H9 (cell line): ENCODE results near the gene OR4N5. TPM values are rescaled to one million over a fixed set of nuclear protein-coding genes. Genes with fewer than 3 reads are reported as not detected.

Experiments
- DNase-seq: peaks from one replicate; pipeline ENCODE4 v3.0.0-alpha.2; 2017
- H2AFZ ChIP-seq: one replicate; pipeline ENCODE4 v1.6.1; 2013; ENCODE audit warnings: mild to moderate bottlenecking, low read length, control low read depth, moderate library complexity
- H2AK5ac ChIP-seq: 2 replicates; pipeline ENCODE4 v1.6.1; 2013; ENCODE audit warnings: low read length, control low read depth, mixed read lengths; ENCODE audit not compliant: insufficient read length
- H2BK120ac ChIP-seq: one replicate; pipeline ENCODE4 v1.6.1; 2013; ENCODE audit warnings: low read depth, mild to moderate bottlenecking, low read length, control low read depth, inconsistent platforms; ENCODE audit not compliant: poor library complexity, severe bottlenecking
- H2BK12ac ChIP-seq: 2 replicates; pipeline ENCODE4 v1.6.1; 2013; ENCODE audit warnings: low read length, control low read depth, mixed read lengths, low read depth; ENCODE audit not compliant: insufficient read length
- H2BK15ac ChIP-seq: 2 replicates; pipeline ENCODE4 v1.6.1; 2013; ENCODE audit warnings: low read depth, low read length, control low read depth
- H2BK20ac ChIP-seq: one replicate; pipeline ENCODE4 v1.6.1; 2013; ENCODE audit warnings: low read depth, mild to moderate bottlenecking, low read length, control low read depth, inconsistent platforms; ENCODE audit not compliant: poor library complexity, severe bottlenecking
- H2BK5ac ChIP-seq: 2 replicates; pipeline ENCODE4 v1.6.1; 2013; ENCODE audit warnings: low read length, control low read depth, mixed read lengths; ENCODE audit not compliant: insufficient read length
- H3K14ac ChIP-seq: 2 replicates; pipeline ENCODE4 v1.6.1; 2013; ENCODE audit warnings: low read length, control low read depth; ENCODE audit not compliant: insufficient read depth
- H3K18ac ChIP-seq: 2 replicates; pipeline ENCODE4 v1.6.1; 2013; ENCODE audit warnings: low read depth, mild to moderate bottlenecking, mixed read lengths, low read length, control low read depth; ENCODE audit not compliant: insufficient read length
- H3K23ac ChIP-seq: 2 replicates; pipeline ENCODE4 v1.6.1; 2013; ENCODE audit warnings: low read length, control low read depth, mixed read lengths, low read depth; ENCODE audit not compliant: insufficient read length
- H3K23me2 ChIP-seq: 2 replicates; pipeline ENCODE4 v1.6.1; 2013; ENCODE audit warnings: low read depth, mild to moderate bottlenecking, mixed read lengths, low read length, control low read depth; ENCODE audit not compliant: insufficient read length, poor library complexity, severe bottlenecking
- H3K27ac ChIP-seq: 2 replicates; pipeline ENCODE4 v1.5.1; 2013; ENCODE audit warnings: low read length, control low read depth, mixed read lengths, low read depth; ENCODE audit not compliant: insufficient read length
- H3K27me3 ChIP-seq: 2 replicates; pipeline ENCODE4 v1.6.1; 2013; ENCODE audit warnings: low read length, control low read depth, inconsistent platforms; ENCODE audit not compliant: insufficient read depth
- H3K4ac ChIP-seq: 2 replicates; pipeline ENCODE4 v1.6.1; 2013; ENCODE audit warnings: low read depth, mild to moderate bottlenecking, control low read depth, inconsistent platforms, low read length, moderate library complexity
- H3K4me1 ChIP-seq: 2 replicates; pipeline ENCODE4 v1.6.1; 2013; ENCODE audit warnings: low read length, control low read depth, inconsistent platforms; ENCODE audit not compliant: insufficient read depth
- H3K4me2 ChIP-seq: 2 replicates; pipeline ENCODE4 v1.6.1; 2013; ENCODE audit warnings: low read length, control low read depth, mixed read lengths; ENCODE audit not compliant: insufficient read length, insufficient read depth
- H3K56ac ChIP-seq: 2 replicates; pipeline ENCODE4 v1.6.1; 2013; ENCODE audit warnings: low read depth, mild to moderate bottlenecking, mixed read lengths, low read length, control low read depth; ENCODE audit not compliant: insufficient read length
- H3K79me1 ChIP-seq: 2 replicates; pipeline ENCODE4 v1.6.1; 2013; ENCODE audit warnings: low read depth, mild to moderate bottlenecking, moderate library complexity, low read length, control low read depth, inconsistent platforms; ENCODE audit not compliant: insufficient read depth, poor library complexity, severe bottlenecking
- H3K79me2 ChIP-seq: 2 replicates; pipeline ENCODE4 v1.6.1; 2013; ENCODE audit warnings: low read length, control low read depth, inconsistent platforms; ENCODE audit not compliant: insufficient read depth
- H3K9ac ChIP-seq: 2 replicates; pipeline ENCODE4 v1.6.1; 2013; ENCODE audit warnings: low read length, control low read depth, mixed read lengths; ENCODE audit not compliant: insufficient read length; ENCODE audit errors: extremely low read depth
- H3K9me3 ChIP-seq: one replicate; pipeline ENCODE4 v1.6.1; 2013; ENCODE audit warnings: low read depth, low read length, inconsistent platforms; ENCODE audit not compliant: control insufficient read depth
- H3T11ph ChIP-seq: one replicate; pipeline ENCODE4 v1.6.1; 2013; ENCODE audit warnings: mild to moderate bottlenecking, low read length, control low read depth, inconsistent platforms
- H4K20me1 ChIP-seq: one replicate; pipeline ENCODE4 v1.6.1; 2013; ENCODE audit not compliant: control insufficient read depth, insufficient read length, insufficient read depth
- H4K5ac ChIP-seq: 2 replicates; pipeline ENCODE4 v1.6.1; 2013; ENCODE audit warnings: low read depth, mild to moderate bottlenecking, mixed read lengths, low read length, control low read depth; ENCODE audit not compliant: insufficient read length
- H4K8ac ChIP-seq: replicated peaks from 2 replicates; pipeline ENCODE4 v1.6.1; 2013; ENCODE audit warnings: low read length, control low read depth, mixed read lengths, low read depth; ENCODE audit not compliant: insufficient read length
- H4K91ac ChIP-seq: 2 replicates; pipeline ENCODE4 v1.6.1; 2013; ENCODE audit warnings: low read depth, mild to moderate bottlenecking, moderate library complexity, mixed read lengths, low read length, control low read depth; ENCODE audit not compliant: insufficient read length
- H3K27ac Mint-ChIP-seq, 3 experiments: 2 replicates in 2 of 3; 3 replicates in 1 of 3; pipeline ENCODE4 v1.8.0; 2020 to 2021; ENCODE audit warnings: mixed read lengths in 3 of 3, mild to moderate bottlenecking in 1 of 3, moderate library complexity in 1 of 3
- H3K27me3 Mint-ChIP-seq: 2 replicates; pipeline ENCODE4 v1.8.0; 2021; ENCODE audit warnings: low read depth, mild to moderate bottlenecking, moderate library complexity, mixed read lengths
- H3K36me3 Mint-ChIP-seq, 3 experiments: 2 replicates in 2 of 3; 3 replicates in 1 of 3; pipeline ENCODE4 v1.8.0; 2020 to 2021; ENCODE audit warnings: low read depth in 3 of 3, mixed read lengths in 3 of 3; ENCODE audit not compliant: insufficient read depth in 1 of 3
- H3K4me1 Mint-ChIP-seq, 2 experiments: 2 replicates each; pipeline ENCODE4 v1.8.0; 2020; ENCODE audit warnings: mixed read lengths in 2 of 2
- H3K4me3 Mint-ChIP-seq, 2 experiments: 2 replicates in 1 of 2; 3 replicates in 1 of 2; pipeline ENCODE4 v1.8.0; 2020 to 2021; ENCODE audit warnings: mild to moderate bottlenecking in 2 of 2, mixed read lengths in 2 of 2, moderate library complexity in 1 of 2
- H3K9me3 Mint-ChIP-seq, 2 experiments: 2 replicates in 1 of 2; 3 replicates in 1 of 2; pipeline ENCODE4 v1.8.0; 2020; ENCODE audit warnings: mild to moderate bottlenecking in 2 of 2, mixed read lengths in 2 of 2, moderate library complexity in 1 of 2
- WGBS: extraction: QIAGEN DNeasy Blood & Tissue Kit; methylation state at CpG from one replicate; pipeline ENCODE4 v1.1.7; 2013; ENCODE audit warnings: missing lambda C conversion rate, low lambda C conversion rate, mixed read lengths; ENCODE audit not compliant: insufficient read length; ENCODE audit errors: extremely low coverage; 5-methylcytosine and 5-hydroxymethylcytosine counted together
- total RNA-seq: library from RNA; stranded (reverse); gene quantifications from 2 replicates; pipeline ENCODE4 v1.2.1, GENCODE V29; 2021
- TF ChIP-seq, protein P1 (sequence below): fragments of 200-600 bp; sonication (generic); conservative IDR thresholded peaks from 3 replicates; pipeline ENCODE4 v1.8.0; 2021; ENCODE audit warnings: antibody characterized with exemption, mild to moderate bottlenecking

The OR4N5 gene
- total RNA-seq, 1 experiment from 2014 or later = not detected

DNA sequence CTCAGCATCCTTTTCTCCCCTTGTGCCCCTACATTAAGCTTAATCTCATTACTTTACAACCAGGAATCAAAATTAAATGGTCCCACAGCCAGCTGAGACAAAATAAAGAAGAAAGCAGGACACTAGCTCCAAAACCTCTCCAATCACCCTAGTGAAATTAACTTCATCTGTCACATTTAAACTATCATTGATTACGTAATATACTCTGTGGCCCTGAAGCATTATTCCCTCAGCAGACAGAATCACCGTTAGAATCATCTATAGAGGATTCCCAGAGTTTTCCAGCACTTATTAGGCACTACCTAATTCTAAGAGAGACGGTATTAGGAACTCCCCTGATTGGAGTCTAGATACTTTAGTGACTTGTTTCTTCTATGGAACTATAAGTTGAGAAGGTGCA, 28.2 kb upstream of the OR4N5 start, which contains the start of gene OR4K17:
Gene OR4K17 (plus strand): TSS at position 302 of the 400 bp plus-strand sequence. CDS start 6,761 bp downstream, outside the sequence.
- Histone ChIP-seq H2AFZ (no peak within 1 kb of the TSS), H2BK12ac (no peak within 1 kb of the TSS), H4K20me1 (no peaks in the 10 kb centered on the region), H3K27ac (no peak within 1 kb of the TSS), H3K14ac (no peak within 1 kb of the TSS), H4K8ac (no peak within 1 kb of the TSS), H3K56ac (no peak within 1 kb of the TSS), H3K4ac (no peak within 1 kb of the TSS), H3K79me2 (no peaks in the 10 kb centered on the region), H2BK15ac (no peak within 1 kb of the TSS), H3T11ph (no peak within 1 kb of the TSS), H3K9ac (no peak within 1 kb of the TSS), H3K4me2 (no peak within 1 kb of the TSS), H2BK20ac (no peak within 1 kb of the TSS), H2AK5ac (no peak within 1 kb of the TSS), H3K18ac (no peak within 1 kb of the TSS), H3K23me2 (no peaks in the 10 kb centered on the region), H3K27me3 (no peaks in the 10 kb centered on the region), H3K23ac (no peak within 1 kb of the TSS), H3K4me1 (no peaks in the 10 kb centered on the region), H2BK5ac (no peak within 1 kb of the TSS), H3K9me3 (peaks cover 54% of the 10 kb centered on the region), H4K5ac (no peak within 1 kb of the TSS), H4K91ac (no peak within 1 kb of the TSS), H3K79me1 (no peaks in the 10 kb centered on the region), H2BK120ac (no peak within 1 kb of the TSS)
- no peak for DNase-seq
- TF ChIP-seq, protein P1, sequence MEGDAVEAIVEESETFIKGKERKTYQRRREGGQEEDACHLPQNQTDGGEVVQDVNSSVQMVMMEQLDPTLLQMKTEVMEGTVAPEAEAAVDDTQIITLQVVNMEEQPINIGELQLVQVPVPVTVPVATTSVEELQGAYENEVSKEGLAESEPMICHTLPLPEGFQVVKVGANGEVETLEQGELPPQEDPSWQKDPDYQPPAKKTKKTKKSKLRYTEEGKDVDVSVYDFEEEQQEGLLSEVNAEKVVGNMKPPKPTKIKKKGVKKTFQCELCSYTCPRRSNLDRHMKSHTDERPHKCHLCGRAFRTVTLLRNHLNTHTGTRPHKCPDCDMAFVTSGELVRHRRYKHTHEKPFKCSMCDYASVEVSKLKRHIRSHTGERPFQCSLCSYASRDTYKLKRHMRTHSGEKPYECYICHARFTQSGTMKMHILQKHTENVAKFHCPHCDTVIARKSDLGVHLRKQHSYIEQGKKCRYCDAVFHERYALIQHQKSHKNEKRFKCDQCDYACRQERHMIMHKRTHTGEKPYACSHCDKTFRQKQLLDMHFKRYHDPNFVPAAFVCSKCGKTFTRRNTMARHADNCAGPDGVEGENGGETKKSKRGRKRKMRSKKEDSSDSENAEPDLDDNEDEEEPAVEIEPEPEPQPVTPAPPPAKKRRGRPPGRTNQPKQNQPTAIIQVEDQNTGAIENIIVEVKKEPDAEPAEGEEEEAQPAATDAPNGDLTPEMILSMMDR = no peak
- WGBS = no CpG with 5 or more reads among the region's 3 CpGs
- no peak within 1 kb of the TSS for H3K4me3 Mint-ChIP-seq
- H3K4me1 Mint-ChIP-seq = no peaks in the 10 kb centered on the region
- peaks cover 57 to 61% of the 10 kb centered on the region in 2 experiments for H3K9me3 Mint-ChIP-seq
- peaks cover 0 to 4% (median 2%) of the 10 kb centered on the region in 3 experiments; a peak in 3 of 7 replicates for H3K36me3 Mint-ChIP-seq
- no peaks in the 10 kb centered on the region; the same call in 1 of the 2 replicates for H3K27me3 Mint-ChIP-seq
- no peak within 1 kb of the TSS for H3K27ac Mint-ChIP-seq
